DOHH2 (cell line): Measurements from ENCODE around the gene KIF3C.

Experiments
- H3F3A ChIP-seq: fragments of 200-600 bp; sonication (generic), shearing (Covaris generic); 2 replicates; pipeline ENCODE4 v1.6.0; 2016; ENCODE audit warnings: antibody characterized with exemption, mild to moderate bottlenecking; ENCODE audit not compliant: control insufficient read depth, insufficient read depth
- H3K27ac ChIP-seq: fragments of 200-600 bp; sonication (generic); 2 replicates; pipeline ENCODE4 v1.5.1; 2014; ENCODE audit warnings: low read depth, mild to moderate bottlenecking, low read length, moderate library complexity
- H3K27me3 ChIP-seq: fragments of 200-600 bp; sonication (generic); 2 replicates; pipeline ENCODE4 v1.6.1; 2014; ENCODE audit warnings: mild to moderate bottlenecking, low read length, mixed read lengths; ENCODE audit not compliant: control insufficient read depth
- H3K36me3 ChIP-seq: fragments of 200-600 bp; sonication (generic); 2 replicates; pipeline ENCODE4 v1.6.1; 2014; ENCODE audit warnings: mild to moderate bottlenecking, low read length, moderate library complexity, mixed read lengths; ENCODE audit not compliant: control insufficient read depth
- H3K4me1 ChIP-seq: fragments of 200-600 bp; sonication (generic); 2 replicates; pipeline ENCODE4 v1.6.1; 2014; ENCODE audit warnings: mild to moderate bottlenecking, low read length, mixed read lengths; ENCODE audit not compliant: control insufficient read depth
- H3K4me2 ChIP-seq: fragments of 200-600 bp; sonication (generic); 2 replicates; pipeline ENCODE4 v1.6.0; 2014; ENCODE audit warnings: mild to moderate bottlenecking, low read length, moderate library complexity
- H3K4me3 ChIP-seq: fragments of 200-600 bp; sonication (generic); 2 replicates; pipeline ENCODE4 v1.5.1; 2014; ENCODE audit warnings: mild to moderate bottlenecking, low read length, mixed read lengths
- H3K79me2 ChIP-seq: fragments of 200-600 bp; sonication (generic); 2 replicates; pipeline ENCODE4 v1.6.1; 2014; ENCODE audit warnings: mild to moderate bottlenecking, low read length, mixed read lengths; ENCODE audit not compliant: control insufficient read depth
- H3K9me2 ChIP-seq: fragments of 200-600 bp; sonication (generic); replicated peaks from 2 replicates; pipeline ENCODE4 v1.6.1; 2014; ENCODE audit warnings: mild to moderate bottlenecking, low read length, mixed read lengths; ENCODE audit not compliant: control insufficient read depth
- H3K9me3 ChIP-seq: fragments of 200-600 bp; sonication (generic); 2 replicates; pipeline ENCODE4 v1.6.1; 2014; ENCODE audit warnings: antibody characterized with exemption, low read length, mixed read lengths; ENCODE audit not compliant: control insufficient read depth, insufficient read depth
- H4K20me1 ChIP-seq: fragments of 200-600 bp; sonication (generic); 2 replicates; pipeline ENCODE4 v1.6.0; 2014; ENCODE audit warnings: low read depth, mild to moderate bottlenecking, antibody characterized with exemption, low read length, moderate library complexity; ENCODE audit not compliant: control insufficient read depth, insufficient read depth
- CTCF ChIP-seq: fragments of 200-600 bp; sonication (generic); IDR thresholded peaks from one replicate; pipeline ENCODE4 v1.5.1; 2014; ENCODE audit warnings: antibody characterized with exemption, mild to moderate bottlenecking, low read depth, low read length; ENCODE audit not compliant: poor library complexity, severe bottlenecking
- EZH2phosphoT487 ChIP-seq: fragments of 200-600 bp; sonication (generic); IDR thresholded peaks from 2 replicates; pipeline ENCODE4 v1.6.1; 2017; ENCODE audit warnings: borderline replicate concordance, mild to moderate bottlenecking, antibody characterized with exemption, low read length, moderate library complexity, mixed read lengths

KIF3C gene

DNA sequence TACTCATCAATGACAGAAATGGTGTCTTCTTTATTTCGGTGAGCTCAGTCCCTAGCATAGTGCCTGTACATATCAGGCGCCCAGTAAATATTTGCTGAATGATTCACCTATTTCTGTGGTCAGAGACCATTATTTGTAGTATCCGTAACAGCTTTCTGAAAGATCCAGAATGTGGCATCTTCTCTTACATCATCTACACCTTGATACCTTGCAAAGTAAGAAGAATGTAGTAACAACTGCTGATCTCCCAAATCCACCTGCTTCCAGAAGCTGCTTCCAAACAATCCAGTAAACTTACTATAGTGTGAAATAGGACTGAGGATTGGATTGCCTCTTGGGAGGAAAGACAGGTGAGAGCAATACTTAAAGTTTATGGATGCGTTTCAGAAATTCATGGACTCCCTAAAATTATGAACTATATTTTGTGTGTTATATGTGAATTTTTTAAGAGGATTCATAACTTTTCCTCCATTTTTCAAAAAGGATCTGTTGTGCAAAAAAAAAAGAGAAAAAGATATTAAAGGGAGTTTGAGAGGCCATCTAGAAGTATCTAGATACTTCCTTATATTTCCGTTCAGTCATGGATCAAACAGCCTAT, 103.1 kb downstream of the KIF3C start:
- H3K27me3 ChIP-seq = no peaks in the 10 kb centered on the region
- no peaks in the 10 kb centered on the region for H3F3A ChIP-seq
- peaks cover 23% of the 10 kb centered on the region for H3K4me1 ChIP-seq
- no peak overlapping the region for H3K27ac ChIP-seq
- TF ChIP-seq EZH2phosphoT487 (no peak), CTCF (no peak)
- H3K9me2 ChIP-seq = no peaks in the 10 kb centered on the region
- peak overlapping the region; percentile 64 for H3K4me2 ChIP-seq
- peak overlapping the region; percentile 90 for H3K4me3 ChIP-seq
- peaks cover 21% of the 10 kb centered on the region for H3K36me3 ChIP-seq
- no peaks in the 10 kb centered on the region for H3K9me3 ChIP-seq
- peaks cover 40% of the 10 kb centered on the region for H3K79me2 ChIP-seq
- peaks cover 17% of the 10 kb centered on the region for H4K20me1 ChIP-seq

- Histone ChIP-seq H3F3A (no peaks in the 10 kb centered on the region), H4K20me1 (peaks cover 18% of the 10 kb centered on the region), H3K36me3 (peaks cover 26% of the 10 kb centered on the region), H3K4me3 (peak within 1 kb of the TSS; percentile 90), H3K9me2 (no peaks in the 10 kb centered on the region), H3K79me2 (peaks cover 47% of the 10 kb centered on the region), H3K27ac (peak within 1 kb of the TSS; percentile 62), H3K27me3 (no peaks in the 10 kb centered on the region), H3K9me3 (no peaks in the 10 kb centered on the region), H3K4me2 (peak within 1 kb of the TSS; percentile 75), H3K4me1 (peaks cover 23% of the 10 kb centered on the region)
- TF ChIP-seq EZH2phosphoT487 = no peak
Measured at GRCh38 chr2:25878361-25879132, 103.8 kb downstream of the KIF3C start, which contains the start of gene ASXL2. TSS of gene ASXL2 (minus strand) at chr2:25878487. CDS start at chr2:25878222, 265 bp downstream.

GRCh38 chr2:25877431-25878360, 104.6 kb downstream of the KIF3C start:
- Histone ChIP-seq H3K4me3 (peak overlapping the region; percentile 90), H3K9me3 (no peaks in the 10 kb centered on the region), H3K9me2 (no peaks in the 10 kb centered on the region), H3K4me1 (peaks cover 23% of the 10 kb centered on the region), H3K4me2 (peak overlapping the region; percentile 75), H3K27me3 (no peaks in the 10 kb centered on the region), H3K36me3 (peaks cover 26% of the 10 kb centered on the region), H3F3A (no peaks in the 10 kb centered on the region), H4K20me1 (peaks cover 18% of the 10 kb centered on the region), H3K27ac (peak overlapping the region; percentile 62), H3K79me2 (peaks cover 55% of the 10 kb centered on the region)
- TF ChIP-seq CTCF (no peak), EZH2phosphoT487 (no peak)
